Coronary artery (tissue), 2 donors: ENCODE measurements around the gene CXorf58.

Experiments
- DNase-seq: peaks from one replicate; pipeline ENCODE4 v3.0.0-alpha.2; 2017; ENCODE audit warnings: low spot score
- H3K27ac ChIP-seq, 2 donors: fragments of 200-600 bp; sonication (generic); one replicate each; pipeline ENCODE4 v1.5.1; 2016 to 2019
- H3K4me3 ChIP-seq: fragments of 200-600 bp; sonication (generic); 2 replicates; pipeline ENCODE4 v1.5.1; 2016; ENCODE audit warnings: mild to moderate bottlenecking, moderate library complexity
- CTCF ChIP-seq: fragments of 200-600 bp; sonication (generic); IDR thresholded peaks from one replicate; pipeline ENCODE4 v1.5.1; 2019; ENCODE audit warnings: antibody characterized with exemption

Gene CXorf58

DNA sequence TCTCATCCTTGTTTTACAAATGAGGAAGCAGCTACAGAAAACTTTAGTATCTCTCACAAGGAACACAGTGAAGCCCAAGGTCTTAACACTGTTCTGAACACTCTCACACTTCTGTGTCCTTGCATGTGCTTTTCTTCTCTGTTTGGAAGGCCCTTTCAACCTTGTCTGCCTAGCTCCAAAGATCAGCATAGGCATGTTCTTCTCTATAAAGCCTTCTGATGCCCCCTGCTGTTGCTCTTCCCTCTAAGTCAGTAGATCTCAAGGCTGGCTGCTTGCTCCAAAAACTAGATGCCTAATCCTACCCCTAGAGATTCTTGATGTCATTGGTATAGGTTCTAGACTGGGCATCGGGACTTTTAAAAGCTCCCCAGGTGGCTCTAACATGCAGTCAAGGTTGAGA is 6.0 kb upstream of the CXorf58 start:
- Histone ChIP-seq H3K4me3 (peak overlapping the region; percentile 41), H3K27ac (peak overlapping the region; percentile 3 to 70)
- DNase-seq, result no peak
- TF ChIP-seq CTCF, result no peak

DNA sequence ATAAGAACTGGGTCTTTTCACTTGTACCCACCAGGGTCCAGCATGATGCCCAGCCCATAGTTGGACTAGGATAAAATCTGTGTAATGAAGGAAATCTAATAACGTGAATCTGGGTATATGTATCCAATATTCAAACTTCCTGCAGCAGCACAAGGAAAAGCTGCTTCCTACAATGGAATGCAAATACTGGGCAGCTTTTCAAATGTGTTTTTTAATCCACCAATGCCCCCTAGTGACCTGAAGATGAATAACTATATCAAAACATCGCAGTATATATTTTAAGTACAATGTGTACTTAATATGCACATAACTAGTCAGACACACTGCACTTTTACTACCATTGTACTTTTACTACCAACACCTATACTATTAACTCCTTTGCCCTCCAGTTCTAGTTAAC is 5.4 kb upstream of the CXorf58 start:
- Histone ChIP-seq H3K4me3 (peak overlapping the region; percentile 41), H3K27ac (peak overlapping the region in 1 of 2 donors; percentile 70)
- peak; percentile 12 for TF ChIP-seq CTCF
- no peak for DNase-seq

GRCh38 chrX:23904096-23904495 is 3.7 kb upstream of the CXorf58 start:
- Histone ChIP-seq H3K27ac (no peak overlapping the region), H3K4me3 (no peak overlapping the region)
- no peak for TF ChIP-seq CTCF
- DNase-seq, result no peak

DNA sequence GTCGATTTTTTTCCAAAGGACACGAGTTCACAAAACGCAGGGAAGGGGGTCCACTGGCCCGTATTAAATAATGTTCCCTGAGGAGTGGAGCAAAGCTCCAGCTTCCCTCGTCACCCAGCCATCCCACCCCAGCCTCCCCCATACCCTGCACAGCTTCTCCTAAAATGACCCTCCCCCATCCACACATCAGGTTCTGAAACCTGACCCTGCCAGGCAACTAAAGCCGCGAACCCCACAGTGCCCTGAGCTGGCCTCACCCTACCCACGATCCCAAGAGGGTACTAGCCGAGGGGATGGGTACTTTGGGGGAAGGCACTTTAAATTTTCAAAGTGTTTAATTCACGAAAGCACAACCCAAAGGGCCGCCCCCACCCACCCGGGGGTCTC is 702 bp upstream of the CXorf58 start:
- no peak for DNase-seq
- H3K27ac ChIP-seq, result peak overlapping the region; percentile 66 to 90
- peak overlapping the region; percentile 73 for H3K4me3 ChIP-seq
- no peak for TF ChIP-seq CTCF

DNA sequence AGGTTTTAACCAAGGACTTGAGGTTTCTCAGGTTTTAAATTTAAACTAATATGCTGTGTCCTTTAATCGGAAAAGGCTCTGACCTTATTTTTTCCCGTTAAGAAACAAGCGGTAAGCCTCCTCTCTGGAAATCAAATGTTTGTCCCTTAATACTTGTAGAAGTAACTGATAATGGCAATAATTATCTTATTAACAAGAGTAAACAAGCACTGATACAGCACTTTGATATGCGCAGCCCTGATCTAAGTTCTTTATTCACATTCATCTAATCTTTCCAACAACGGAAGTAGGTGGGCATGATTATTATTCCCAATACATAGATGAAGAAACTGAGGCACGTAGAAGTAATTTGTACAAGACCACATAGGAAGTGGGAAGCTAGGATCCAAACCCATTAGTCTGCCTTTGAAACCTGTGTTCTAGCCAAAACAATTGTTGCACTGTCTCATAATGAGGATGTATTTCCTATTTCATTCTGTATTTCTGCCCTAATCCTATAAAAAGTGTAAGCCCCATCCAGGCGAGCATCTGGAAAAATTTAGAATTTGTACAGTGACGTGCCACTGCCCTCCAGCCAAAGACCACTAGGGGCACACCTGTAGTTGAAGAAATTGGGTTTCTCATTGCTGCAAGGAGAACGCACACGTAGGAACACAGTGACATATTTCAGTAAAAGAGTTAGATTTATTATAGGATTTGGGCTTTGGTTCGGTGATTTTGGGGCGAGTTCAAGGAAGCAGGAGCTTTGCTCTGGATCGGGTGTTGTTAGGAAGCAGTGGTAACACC is 606 bp downstream of the CXorf58 start:
- peak overlapping the region; percentile 73 for H3K4me3 ChIP-seq
- no peak for DNase-seq
- H3K27ac ChIP-seq, result peak overlapping the region; percentile 66 to 90
- TF ChIP-seq CTCF, result no peak

DNA sequence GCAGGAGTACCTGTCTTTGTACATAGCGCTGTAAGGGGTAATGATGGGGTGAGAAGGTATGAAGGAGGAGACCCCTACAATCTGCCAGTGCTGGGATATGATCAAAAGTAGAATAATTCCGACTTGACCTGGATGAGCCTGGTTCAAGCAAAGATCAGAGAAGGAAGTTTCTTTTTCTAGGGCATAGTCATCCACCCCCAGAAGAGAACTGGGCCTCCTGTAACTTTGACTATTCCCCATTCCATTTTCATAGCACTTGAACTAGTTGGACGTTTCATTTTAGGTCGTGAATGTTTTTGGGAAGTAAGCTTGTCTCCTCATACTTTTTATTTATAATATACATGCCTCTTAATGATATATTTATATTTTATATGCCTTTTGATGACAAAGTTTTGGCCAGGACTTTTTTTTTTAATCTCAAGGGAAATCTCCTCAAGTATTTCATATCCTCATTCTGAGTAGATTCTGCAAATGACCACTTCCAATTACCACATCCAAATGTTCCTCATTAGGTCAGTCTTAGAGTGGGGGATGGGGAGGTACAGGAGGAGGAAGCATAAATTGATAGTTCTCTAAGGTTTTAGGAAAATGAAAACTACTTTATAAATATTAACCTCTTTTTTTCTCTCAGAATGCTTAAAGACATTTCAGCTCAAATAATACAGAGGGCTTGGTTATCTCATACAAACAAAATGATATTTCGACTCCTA is 3.5 kb downstream of the CXorf58 start:
- DNase-seq, result no peak
- H3K4me3 ChIP-seq, result no peak overlapping the region
- H3K27ac ChIP-seq, result no peak overlapping the region
- TF ChIP-seq CTCF, result no peak

GRCh38 chrX:23919148-23919547 is 11.3 kb downstream of the CXorf58 start:
- H3K27ac ChIP-seq, result no peak overlapping the region
- DNase-seq, result no peak
- no peak for TF ChIP-seq CTCF

More at GRCh38 chrX:23919148-23919547, 11.3 kb downstream of the CXorf58 start:
- no peak overlapping the region for H3K4me3 ChIP-seq
